ENCODE results near the gene SLMAP. TPM values are rescaled to one million over a fixed set of nuclear protein-coding genes. Genes with fewer than 3 reads are reported as not detected.

Gene SLMAP
- total RNA-seq, 1 experiment from 2014 or later, result 49.2 TPM

DNA sequence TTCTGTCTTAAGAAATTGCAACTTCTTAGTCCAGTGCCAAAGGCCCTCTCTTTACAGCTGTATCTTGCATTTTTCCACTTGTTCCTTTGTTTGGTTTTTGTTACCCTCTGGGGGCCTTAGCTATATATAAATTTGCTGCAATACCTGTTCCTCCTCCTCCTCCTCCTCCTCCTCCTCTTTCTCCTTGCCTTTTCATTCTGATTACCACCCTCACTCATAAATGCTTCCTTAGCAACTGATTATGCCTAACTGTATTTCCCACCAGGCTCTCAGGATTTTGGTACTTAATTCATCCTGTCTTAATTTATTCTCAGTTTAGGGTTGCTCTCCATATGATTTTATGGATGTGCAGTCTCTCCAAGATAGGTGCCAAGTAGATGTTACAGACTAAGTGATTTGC lies 65.7 kb downstream of the SLMAP start:
- DNase-seq (ENCODE audit: low read depth, low spot score) (no peak), ATAC-seq (no peak)
- H3K4me3 ChIP-seq (ENCODE audit: low read depth in 2 of 2, low read length in 2 of 2), result no peak overlapping the region
- H3K36me3 ChIP-seq (ENCODE audit: control insufficient read depth, insufficient read depth, low read length), result no peaks in the 10 kb centered on the region
- H3K27me3 ChIP-seq (ENCODE audit: control insufficient read depth, insufficient read depth, low read length), result no peaks in the 10 kb centered on the region
- CTCF ChIA-PET, result no interaction called here
- H3K27ac ChIP-seq (ENCODE audit: low read length), result no peak overlapping the region
- POLR2A ChIA-PET, result no interaction called here
- in situ Hi-C loops (cut with HindIII; ENCODE audit: low pct_unique_long_range_greater_than_20kb, low sequenced_read_pairs), result no loop called here
- no TSS peak for BruUV-seq (replicated peaks)
- TF ChIP-seq SIN3A (IDR thresholded peaks at IDR 0.05; ENCODE audit: borderline replicate concordance, insufficient read depth, low read depth, low read length), result no peak
- no peak for TF ChIP-seq TCF7L2 (IDR thresholded peaks at IDR 0.05; ENCODE audit: low read depth, low read length)
- H3K4me1 ChIP-seq (ENCODE audit: control insufficient read depth, insufficient read depth, low read length), result peaks cover 15% of the 10 kb centered on the region; the same call in 1 of the 2 replicates
- no peaks in the 10 kb centered on the region for H3K9me3 ChIP-seq (ENCODE audit: control insufficient read depth, insufficient read depth, low read depth, low read length)
- intact Hi-C loops (cut with micrococcal nuclease; ENCODE audit: unreplicated experiment), result no loop called here

DNA sequence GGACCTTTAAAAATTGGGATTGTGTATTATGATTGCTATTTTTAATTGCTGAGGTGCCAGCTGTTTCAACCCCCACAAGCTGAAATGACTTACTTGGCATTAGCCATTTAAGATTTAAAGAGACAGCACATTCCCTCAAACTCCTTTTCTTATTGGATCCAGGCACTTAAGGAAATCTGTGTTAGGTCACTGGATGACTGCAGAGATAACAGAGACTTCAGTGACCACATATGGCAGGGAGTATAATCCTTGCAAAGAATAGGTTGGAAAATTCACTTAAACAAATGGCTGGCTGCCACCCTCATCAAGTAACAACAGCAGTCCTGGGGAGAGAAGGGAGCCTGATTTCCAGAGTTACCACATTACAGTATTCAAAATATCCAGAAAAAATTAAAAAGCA lies 66.6 kb downstream of the SLMAP start:
- Histone ChIP-seq H3K36me3 (ENCODE audit: control insufficient read depth, insufficient read depth, low read length) (no peaks in the 10 kb centered on the region), H3K4me1 (ENCODE audit: control insufficient read depth, insufficient read depth, low read length) (peaks cover 16% of the 10 kb centered on the region; the same call in 1 of the 2 replicates), H3K4me3 (ENCODE audit: low read depth in 2 of 2, low read length in 2 of 2) (no peak overlapping the region)

DNA sequence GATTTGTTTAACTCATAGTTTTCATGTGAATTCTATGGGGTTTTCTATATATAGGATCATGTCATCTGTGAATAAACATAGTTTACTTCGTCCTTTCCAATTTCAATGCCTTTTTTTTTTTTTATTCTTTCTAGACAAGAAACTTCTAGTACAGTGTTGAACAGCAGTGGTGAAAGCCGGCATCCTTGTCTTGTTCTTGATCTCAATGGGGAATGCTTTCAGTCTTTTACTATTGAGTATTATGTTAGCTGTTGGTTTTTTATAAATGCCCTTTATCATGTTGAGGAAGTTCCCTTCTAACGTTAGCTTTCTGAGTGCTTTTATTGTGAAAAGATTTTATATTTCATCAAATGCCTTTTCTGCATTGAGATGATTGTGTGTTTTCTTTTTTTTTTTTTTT lies 69.0 kb downstream of the SLMAP start:
- ChIA-PET POLR2A (no interaction called here), CTCF (no interaction called here)
- Histone ChIP-seq H3K4me1 (ENCODE audit: control insufficient read depth, insufficient read depth, low read length) (peaks cover 16% of the 10 kb centered on the region; the same call in 1 of the 2 replicates), H3K4me3 (ENCODE audit: low read depth in 2 of 2, low read length in 2 of 2) (no peak overlapping the region), H3K9me3 (ENCODE audit: control insufficient read depth, insufficient read depth, low read depth, low read length) (no peaks in the 10 kb centered on the region), H3K36me3 (ENCODE audit: control insufficient read depth, insufficient read depth, low read length) (no peaks in the 10 kb centered on the region), H3K27me3 (ENCODE audit: control insufficient read depth, insufficient read depth, low read length) (no peaks in the 10 kb centered on the region), H3K27ac (ENCODE audit: low read length) (no peak overlapping the region)
- TF ChIP-seq, protein P1, sequence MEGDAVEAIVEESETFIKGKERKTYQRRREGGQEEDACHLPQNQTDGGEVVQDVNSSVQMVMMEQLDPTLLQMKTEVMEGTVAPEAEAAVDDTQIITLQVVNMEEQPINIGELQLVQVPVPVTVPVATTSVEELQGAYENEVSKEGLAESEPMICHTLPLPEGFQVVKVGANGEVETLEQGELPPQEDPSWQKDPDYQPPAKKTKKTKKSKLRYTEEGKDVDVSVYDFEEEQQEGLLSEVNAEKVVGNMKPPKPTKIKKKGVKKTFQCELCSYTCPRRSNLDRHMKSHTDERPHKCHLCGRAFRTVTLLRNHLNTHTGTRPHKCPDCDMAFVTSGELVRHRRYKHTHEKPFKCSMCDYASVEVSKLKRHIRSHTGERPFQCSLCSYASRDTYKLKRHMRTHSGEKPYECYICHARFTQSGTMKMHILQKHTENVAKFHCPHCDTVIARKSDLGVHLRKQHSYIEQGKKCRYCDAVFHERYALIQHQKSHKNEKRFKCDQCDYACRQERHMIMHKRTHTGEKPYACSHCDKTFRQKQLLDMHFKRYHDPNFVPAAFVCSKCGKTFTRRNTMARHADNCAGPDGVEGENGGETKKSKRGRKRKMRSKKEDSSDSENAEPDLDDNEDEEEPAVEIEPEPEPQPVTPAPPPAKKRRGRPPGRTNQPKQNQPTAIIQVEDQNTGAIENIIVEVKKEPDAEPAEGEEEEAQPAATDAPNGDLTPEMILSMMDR (IDR thresholded peaks at IDR 0.05), result no peak
- TF ChIP-seq, protein P2, sequence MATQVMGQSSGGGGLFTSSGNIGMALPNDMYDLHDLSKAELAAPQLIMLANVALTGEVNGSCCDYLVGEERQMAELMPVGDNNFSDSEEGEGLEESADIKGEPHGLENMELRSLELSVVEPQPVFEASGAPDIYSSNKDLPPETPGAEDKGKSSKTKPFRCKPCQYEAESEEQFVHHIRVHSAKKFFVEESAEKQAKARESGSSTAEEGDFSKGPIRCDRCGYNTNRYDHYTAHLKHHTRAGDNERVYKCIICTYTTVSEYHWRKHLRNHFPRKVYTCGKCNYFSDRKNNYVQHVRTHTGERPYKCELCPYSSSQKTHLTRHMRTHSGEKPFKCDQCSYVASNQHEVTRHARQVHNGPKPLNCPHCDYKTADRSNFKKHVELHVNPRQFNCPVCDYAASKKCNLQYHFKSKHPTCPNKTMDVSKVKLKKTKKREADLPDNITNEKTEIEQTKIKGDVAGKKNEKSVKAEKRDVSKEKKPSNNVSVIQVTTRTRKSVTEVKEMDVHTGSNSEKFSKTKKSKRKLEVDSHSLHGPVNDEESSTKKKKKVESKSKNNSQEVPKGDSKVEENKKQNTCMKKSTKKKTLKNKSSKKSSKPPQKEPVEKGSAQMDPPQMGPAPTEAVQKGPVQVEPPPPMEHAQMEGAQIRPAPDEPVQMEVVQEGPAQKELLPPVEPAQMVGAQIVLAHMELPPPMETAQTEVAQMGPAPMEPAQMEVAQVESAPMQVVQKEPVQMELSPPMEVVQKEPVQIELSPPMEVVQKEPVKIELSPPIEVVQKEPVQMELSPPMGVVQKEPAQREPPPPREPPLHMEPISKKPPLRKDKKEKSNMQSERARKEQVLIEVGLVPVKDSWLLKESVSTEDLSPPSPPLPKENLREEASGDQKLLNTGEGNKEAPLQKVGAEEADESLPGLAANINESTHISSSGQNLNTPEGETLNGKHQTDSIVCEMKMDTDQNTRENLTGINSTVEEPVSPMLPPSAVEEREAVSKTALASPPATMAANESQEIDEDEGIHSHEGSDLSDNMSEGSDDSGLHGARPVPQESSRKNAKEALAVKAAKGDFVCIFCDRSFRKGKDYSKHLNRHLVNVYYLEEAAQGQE (IDR thresholded peaks at IDR 0.05; ENCODE audit: insufficient read depth in 1 of 2, low read depth in 2 of 2, low read length in 1 of 2), result no peak
- no peak for TF ChIP-seq SIN3A (IDR thresholded peaks at IDR 0.05; ENCODE audit: borderline replicate concordance, insufficient read depth, low read depth, low read length)
- TF ChIP-seq POLR2AphosphoS5 (IDR thresholded peaks at IDR 0.05; ENCODE audit: low read depth, low read length), result no peak
- no peak for TF ChIP-seq TCF7L2 (IDR thresholded peaks at IDR 0.05; ENCODE audit: low read depth, low read length)
- no peak for DNase-seq (ENCODE audit: low read depth, low spot score)
- intact Hi-C loops (cut with micrococcal nuclease; ENCODE audit: unreplicated experiment) (no loop called here), in situ Hi-C loops (cut with HindIII; ENCODE audit: low pct_unique_long_range_greater_than_20kb, low sequenced_read_pairs) (no loop called here)
- BruUV-seq (replicated peaks), result no TSS peak
- ATAC-seq, result no peak

More for the DNA sequence above, 66.6 kb downstream of the SLMAP start:
- no peak for ATAC-seq
- Histone ChIP-seq H3K27me3 (ENCODE audit: control insufficient read depth, insufficient read depth, low read length) (no peaks in the 10 kb centered on the region), H3K27ac (ENCODE audit: low read length) (no peak overlapping the region), H3K9me3 (ENCODE audit: control insufficient read depth, insufficient read depth, low read depth, low read length) (no peaks in the 10 kb centered on the region)
- CTCF ChIA-PET, result no interaction called here
- DNase-seq (ENCODE audit: low read depth, low spot score), result no peak
- POLR2A ChIA-PET, result no interaction called here
- in situ Hi-C loops (cut with HindIII; ENCODE audit: low pct_unique_long_range_greater_than_20kb, low sequenced_read_pairs), result no loop called here
- intact Hi-C loops (cut with micrococcal nuclease; ENCODE audit: unreplicated experiment), result no loop called here
- TF ChIP-seq, protein P1 (IDR thresholded peaks at IDR 0.05), result no peak
- TF ChIP-seq SIN3A (IDR thresholded peaks at IDR 0.05; ENCODE audit: borderline replicate concordance, insufficient read depth, low read depth, low read length) (no peak), POLR2AphosphoS5 (IDR thresholded peaks at IDR 0.05; ENCODE audit: low read depth, low read length) (no peak), TCF7L2 (IDR thresholded peaks at IDR 0.05; ENCODE audit: low read depth, low read length) (no peak)
- TF ChIP-seq, protein P2 (IDR thresholded peaks at IDR 0.05; ENCODE audit: insufficient read depth in 1 of 2, low read depth in 2 of 2, low read length in 1 of 2), result no peak
- no TSS peak for BruUV-seq (replicated peaks)
